GM10266 (cell line): Measurements from ENCODE around the gene MIF4GD.

Experiments used
- DNase-seq: peaks from one replicate; pipeline ENCODE4 v3.0.0; 2012; ENCODE audit errors: extremely low spot score
- TF ChIP-seq, protein P1 (sequence below): IDR thresholded peaks from 2 replicates; pipeline ENCODE4 v1.5.1; 2012; ENCODE audit warnings: mild to moderate bottlenecking, low read depth; ENCODE audit not compliant: control insufficient read depth, insufficient read depth; ENCODE audit errors: missing control alignments

The MIF4GD gene

DNA sequence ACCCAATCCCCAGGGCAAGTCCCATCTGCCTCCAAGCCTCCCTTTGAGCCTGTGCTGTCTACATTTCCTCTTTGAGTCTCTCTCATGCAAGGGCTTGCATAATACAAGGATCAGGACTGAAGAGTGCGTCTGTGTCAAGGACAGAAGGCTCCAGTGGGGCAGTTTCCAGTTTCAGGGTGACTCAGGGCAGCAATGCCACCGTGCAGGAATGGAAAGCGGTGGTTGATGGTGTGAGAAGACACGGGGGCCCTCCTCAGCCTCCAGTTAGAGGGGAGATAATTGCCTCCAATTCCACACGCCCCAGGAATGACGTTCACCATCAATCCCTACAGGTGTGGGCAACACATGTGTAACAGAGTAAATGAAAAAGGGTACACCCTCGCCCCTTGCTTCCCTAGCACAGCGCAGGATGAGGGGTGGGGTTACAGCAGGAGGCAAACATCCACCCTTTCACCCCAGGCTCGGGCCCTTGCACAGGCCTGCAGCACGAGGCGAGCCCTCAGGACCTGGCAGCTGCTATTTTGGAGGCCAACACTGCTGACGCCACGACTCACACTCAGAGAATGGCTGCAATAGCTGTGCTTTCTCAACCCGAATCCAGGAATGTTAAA lies 43.0 kb upstream of the MIF4GD start:
- no peak for DNase-seq

DNA sequence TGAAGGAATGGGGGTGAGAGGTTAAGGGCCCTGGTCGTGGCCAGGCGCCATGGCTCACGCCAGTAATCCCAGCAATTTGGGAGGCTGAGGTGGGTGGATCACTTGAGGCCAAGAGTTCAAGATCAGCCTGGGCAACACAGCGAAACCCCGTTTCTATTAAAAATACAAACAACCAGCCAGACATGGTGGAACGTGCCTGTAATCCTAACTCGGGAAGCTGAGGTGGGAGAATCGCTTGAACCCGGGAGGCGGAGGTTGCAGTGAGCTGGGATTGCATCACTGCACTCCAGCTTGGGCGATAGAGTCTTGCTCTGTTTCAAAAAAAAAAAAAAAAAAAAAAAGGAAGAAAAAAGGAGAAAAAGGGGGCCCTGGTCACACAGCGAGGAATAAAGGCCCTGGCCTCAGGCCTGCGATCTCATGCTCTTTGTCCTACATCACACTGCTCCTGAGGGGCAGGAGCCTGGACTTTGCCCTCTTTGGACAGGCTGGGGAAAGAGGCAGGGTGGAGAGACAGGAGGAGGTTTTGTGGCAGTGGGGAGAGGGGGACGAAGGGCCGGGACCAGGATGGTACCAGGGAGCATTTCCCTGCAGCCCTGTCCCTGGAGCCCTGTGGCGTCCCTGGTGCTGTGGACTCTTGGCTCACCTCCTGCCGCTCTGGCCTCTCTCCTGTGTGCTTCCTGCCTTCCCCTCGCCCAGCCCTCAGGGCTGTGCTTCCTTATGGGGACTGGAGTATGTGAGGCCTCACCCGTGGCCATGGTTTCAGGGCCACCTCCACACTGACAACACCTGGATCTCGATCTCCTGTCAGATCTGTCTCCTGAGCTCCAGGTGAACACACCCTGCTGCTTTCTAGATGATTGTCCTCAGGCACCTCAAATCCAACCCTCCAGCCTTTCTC lies 38.0 kb upstream of the MIF4GD start:
- TF ChIP-seq, protein P1, sequence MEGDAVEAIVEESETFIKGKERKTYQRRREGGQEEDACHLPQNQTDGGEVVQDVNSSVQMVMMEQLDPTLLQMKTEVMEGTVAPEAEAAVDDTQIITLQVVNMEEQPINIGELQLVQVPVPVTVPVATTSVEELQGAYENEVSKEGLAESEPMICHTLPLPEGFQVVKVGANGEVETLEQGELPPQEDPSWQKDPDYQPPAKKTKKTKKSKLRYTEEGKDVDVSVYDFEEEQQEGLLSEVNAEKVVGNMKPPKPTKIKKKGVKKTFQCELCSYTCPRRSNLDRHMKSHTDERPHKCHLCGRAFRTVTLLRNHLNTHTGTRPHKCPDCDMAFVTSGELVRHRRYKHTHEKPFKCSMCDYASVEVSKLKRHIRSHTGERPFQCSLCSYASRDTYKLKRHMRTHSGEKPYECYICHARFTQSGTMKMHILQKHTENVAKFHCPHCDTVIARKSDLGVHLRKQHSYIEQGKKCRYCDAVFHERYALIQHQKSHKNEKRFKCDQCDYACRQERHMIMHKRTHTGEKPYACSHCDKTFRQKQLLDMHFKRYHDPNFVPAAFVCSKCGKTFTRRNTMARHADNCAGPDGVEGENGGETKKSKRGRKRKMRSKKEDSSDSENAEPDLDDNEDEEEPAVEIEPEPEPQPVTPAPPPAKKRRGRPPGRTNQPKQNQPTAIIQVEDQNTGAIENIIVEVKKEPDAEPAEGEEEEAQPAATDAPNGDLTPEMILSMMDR = no peak

More for the DNA sequence above, 43.0 kb upstream of the MIF4GD start:
- TF ChIP-seq, protein P1 = no peak

DNA sequence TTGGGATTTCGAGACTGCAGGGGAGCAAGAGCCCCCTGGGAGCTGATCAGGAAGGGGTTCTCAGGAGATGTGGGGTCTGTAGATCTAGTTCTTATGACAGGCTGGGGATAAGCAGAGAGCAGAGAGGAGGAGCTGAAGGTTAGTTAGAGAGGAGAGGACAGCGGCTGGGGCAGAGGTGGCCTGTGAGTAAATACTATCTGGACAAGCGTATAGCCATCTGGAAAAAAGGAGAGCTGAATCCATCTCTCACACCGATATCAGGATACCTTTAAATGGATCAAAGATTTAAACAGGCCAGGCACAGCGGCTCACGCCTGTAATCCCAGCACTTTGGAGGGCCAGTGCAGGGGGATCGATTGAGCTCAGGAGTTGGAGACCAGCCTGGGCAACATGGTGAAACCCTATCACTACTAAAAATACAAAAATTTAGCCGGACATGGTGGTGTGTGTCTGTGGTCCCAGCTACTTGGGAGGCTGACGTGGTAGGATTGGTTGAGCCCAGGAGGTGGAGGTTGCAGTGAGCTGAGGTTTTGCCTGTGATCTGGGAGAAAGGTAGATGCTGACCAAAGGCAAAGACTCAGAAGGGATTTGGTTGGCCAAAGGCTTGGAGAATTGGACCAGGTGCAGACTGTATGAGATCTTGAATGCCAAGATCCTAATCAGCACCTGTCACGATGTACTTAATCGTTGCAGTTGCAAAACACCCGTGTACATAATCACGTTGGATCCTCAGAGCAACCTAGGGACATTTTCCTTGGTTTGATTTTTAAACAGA lies 37.1 kb upstream of the MIF4GD start:
- TF ChIP-seq, protein P1 = no peak
- no peak for DNase-seq

More for the DNA sequence above, 38.0 kb upstream of the MIF4GD start:
- no peak for DNase-seq

DNA sequence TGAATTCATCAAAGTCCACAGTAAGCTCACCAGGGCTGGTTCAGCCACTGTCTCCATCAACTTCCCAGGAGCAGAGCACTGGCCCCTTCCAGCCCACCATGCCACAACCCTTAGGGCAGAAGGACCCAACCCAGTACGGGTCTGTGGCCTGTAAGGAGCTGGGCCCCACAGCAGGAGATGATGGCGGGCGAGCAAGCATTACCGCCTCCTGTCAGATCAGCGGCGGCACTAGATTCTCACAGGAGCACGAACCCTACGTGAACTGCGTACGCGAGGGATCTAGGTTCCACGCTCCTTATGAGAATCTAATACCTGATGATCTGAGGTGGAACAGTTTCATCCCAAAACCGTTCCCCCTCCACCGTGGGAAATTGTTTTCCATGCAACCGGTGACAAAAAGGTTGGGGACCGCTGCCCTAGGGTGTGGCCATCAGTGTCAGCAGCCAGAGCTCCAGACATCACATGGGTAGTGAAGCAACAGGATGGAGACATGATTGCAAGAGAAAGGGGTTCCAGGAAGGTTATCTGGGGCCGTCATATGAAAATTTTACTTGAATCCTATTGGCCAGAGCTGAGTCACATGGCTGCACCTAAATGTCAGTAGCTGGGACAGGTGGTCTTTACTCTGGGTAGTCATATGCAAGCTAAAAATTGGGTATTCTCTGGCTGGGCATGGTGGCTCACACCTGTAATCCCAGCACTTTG lies 30.6 kb upstream of the MIF4GD start:
- TF ChIP-seq, protein P1 = no peak
- DNase-seq = no peak

DNA sequence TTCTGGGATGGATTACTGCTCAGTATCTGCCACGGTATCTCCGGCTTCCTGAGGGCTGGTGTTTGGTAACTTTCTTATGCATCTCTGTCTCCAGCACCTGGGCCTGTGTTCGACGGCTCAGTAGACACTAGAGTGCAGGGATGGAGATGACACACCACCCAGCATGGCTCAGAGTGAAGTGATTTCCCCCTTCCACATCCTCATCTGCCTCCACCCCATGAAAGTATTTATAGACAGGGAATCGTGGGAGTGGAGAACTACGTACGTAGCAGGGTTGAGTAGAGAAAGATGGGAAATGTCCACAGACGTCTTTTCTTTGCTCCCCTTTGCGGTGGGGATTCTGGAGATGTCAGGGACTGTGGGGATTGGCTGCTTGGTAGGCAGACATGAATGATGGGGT lies 30.0 kb upstream of the MIF4GD start:
- DNase-seq = no peak

DNA sequence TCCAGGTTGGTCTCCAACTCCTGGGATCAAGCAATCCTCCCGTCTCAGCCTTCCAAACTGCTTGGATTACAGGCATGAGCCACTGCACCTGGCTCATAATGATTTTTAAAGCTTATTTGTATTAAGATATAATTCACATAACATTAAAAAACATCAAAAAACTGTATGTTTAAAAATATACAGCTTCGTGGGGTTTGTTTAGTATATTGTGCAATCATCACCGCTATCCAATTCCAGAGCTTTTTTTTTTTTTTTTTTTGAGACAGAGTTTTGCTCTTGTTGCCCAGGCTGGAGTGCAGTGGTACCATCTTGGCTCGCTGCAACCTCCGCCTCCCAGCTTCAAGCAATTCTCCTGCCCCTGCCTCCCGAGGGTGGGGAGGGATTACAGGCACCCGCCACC lies 29.2 kb upstream of the MIF4GD start:
- TF ChIP-seq, protein P1 = no peak
- DNase-seq = no peak

More for the DNA sequence above, 30.0 kb upstream of the MIF4GD start:
- TF ChIP-seq, protein P1 = no peak
